HG02623 (cell line): Measurements from ENCODE around the gene GPR39.
"Not testable (repeated sequence)": the region's sequence is repeated elsewhere in the genome, so short reads cannot be mapped to it uniquely, and the experiment has no call there.

Experiments used
- ATAC-seq: cut with Tn5 transposase; IDR thresholded peaks from one replicate; pipeline ENCODE4 v1.9.1; 2021; ENCODE audit warnings: moderate library complexity; ENCODE audit not compliant: unreplicated experiment

Gene GPR39

DNA sequence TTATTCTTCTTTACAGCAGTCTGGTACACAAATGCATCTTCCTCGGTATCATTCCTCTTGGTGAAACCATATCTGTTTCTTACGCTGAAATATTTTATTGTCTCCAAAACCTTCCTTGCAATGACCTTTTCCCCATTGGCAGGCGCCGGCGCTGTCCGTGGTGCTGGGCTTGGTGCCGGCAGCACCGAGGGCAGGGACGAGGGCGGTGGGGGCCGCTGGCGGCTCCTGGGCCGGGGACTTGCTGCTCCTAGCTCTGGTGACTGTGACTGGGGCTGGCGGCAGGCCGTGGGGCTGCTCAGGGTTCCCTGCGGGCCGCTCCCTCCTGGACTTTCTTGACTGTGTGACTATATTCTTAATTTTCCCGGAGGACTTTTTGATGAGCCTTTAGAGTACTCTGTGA, 72.5 kb downstream of the GPR39 start:
- ATAC-seq: no peak

DNA sequence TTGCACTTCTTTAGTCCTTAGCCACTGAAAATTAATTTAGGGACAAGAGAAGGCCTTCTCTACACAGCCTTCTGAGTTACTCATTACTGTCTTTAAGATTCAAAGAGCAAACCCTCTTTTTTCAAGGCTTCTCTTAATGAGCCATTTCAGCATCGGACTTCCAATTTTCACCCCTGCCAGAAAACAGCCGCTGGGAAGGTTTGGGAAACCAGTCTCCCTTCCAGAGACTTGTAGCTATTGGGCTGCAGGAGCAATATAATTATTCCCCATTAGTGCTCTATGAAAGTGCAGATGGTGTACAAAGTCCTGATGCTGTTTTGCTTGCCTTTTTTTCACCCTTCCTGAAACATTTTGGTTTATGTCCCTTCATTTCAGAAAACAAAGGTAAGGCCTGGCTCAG, 79.3 kb downstream of the GPR39 start:
- ATAC-seq: no peak

DNA sequence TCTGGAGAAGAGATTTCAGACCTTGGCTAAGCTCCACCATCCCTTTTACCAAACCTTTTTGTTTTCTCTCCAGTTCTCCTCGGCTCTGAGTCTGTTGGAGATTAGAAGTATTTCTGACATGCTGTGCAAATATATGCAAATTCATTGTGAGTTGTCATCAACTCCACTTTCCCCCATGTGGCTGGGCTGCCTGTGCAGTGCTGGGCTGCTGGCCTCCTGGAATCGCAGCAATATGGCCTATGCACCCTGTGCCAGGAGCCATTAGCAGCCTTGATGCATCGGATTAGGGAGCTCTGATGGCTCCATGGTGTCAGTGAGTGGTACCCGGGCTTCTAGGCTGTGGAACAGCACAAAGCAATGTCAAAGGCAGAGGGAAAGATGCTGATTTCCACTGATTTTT, 80.0 kb downstream of the GPR39 start:
- no peak for ATAC-seq

DNA sequence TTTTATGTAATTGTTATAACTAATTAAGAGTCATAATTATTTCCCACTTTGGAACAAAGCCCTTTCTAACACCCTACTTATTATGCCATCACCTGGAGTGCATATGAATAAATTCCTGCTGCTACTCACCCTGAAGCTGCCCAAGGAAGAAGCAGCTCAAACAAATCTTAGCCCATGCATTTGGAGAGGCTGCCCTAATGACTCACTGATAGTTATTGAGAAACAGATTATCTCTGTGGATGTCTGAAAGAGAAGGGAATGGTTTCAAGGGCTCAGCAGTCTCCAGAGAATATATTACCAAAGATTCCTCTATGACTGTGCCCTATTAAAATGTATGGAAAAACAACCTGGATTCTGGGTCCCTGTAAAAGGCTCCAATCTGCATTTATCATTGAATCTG, 81.0 kb downstream of the GPR39 start:
- ATAC-seq: no peak

GRCh38 chr2:132503701-132504100, 87.1 kb downstream of the GPR39 start:
- no peak for ATAC-seq

- no peak for ATAC-seq
These were observed 98.4 kb downstream of the GPR39 start for GRCh38 chr2:132515010-132515409.

DNA sequence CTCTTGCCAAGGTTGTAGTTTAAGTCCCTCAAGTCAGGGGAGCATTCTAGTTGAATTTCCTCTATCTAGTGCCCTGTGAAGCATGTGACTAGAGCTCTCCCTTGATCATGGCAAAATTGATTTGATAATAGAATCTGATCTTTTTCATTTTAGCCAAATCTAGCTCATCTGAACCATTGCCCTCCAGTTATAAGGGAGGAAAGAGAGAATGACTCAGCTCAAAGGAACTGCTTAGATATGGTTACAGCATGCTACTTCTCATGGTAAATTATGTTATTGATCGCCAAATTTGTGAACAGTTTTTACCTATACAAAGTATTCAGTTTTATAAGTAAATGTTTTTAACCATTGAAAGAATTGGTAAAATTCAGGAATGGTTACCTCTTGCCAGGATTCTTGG, 100.8 kb downstream of the GPR39 start:
- no peak for ATAC-seq

DNA sequence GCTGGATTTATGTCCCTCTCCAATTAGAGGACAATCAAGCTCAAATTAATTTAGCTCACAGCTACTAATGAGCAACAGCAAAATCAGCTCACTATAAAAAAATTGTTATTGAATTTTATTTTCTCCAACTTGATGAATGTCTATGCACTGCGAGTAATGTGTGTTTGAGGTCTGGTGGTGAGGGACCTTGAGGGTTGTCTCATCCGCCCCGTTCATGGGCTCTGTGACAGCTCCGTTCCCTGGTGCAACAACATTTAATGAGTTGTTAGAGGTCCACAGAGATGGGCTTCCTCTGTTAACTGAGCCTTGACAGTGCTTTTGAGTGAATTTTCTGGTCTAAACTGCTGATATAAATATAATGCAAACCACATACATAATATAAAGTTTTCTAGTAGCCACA, 101.7 kb downstream of the GPR39 start:
- ATAC-seq: no peak

GRCh38 chr2:132519566-132519965, 103.0 kb downstream of the GPR39 start:
- ATAC-seq: no peak

DNA sequence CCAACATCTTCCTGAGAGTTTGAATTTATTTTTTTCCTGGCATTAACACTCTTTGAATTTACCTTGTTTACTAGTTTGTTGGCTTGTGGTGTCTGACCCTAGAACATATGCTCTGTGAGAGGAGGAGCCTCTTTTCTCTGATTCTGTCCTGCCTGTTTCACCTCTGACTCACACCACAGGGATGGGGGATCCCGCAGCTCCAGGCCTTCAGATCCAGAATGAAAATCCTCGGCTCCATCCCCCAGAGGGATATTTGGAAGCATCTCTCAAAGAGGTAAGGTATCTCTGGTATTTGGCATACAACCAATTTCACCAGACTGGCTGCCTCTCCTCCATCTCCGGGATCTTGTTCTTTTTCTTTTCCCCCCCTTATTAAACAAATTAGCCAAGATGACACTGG, 104.7 kb downstream of the GPR39 start:
- no peak for ATAC-seq

DNA sequence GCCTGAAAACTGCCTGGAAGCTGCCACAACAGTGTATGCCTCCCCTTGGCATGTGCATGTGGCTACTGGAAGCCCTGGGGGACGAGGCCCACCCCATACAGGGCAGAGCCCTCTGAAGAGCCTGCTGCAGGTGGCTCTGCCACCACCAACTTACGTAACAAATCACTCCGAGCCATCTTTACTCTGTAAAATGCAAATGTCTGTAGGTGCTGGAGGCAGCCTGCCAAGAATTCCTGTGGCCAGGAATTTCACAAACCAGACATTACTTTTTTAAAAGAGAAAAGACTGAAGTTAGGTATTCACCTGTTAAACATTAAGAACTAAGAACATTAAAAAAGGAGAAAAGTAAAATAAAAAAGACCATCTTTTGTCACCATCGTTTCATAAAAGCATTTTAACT, 106.3 kb downstream of the GPR39 start:
- ATAC-seq: no peak

GRCh38 chr2:132537061-132537460, 120.5 kb downstream of the GPR39 start:
- not testable (repeated sequence) for ATAC-seq

DNA sequence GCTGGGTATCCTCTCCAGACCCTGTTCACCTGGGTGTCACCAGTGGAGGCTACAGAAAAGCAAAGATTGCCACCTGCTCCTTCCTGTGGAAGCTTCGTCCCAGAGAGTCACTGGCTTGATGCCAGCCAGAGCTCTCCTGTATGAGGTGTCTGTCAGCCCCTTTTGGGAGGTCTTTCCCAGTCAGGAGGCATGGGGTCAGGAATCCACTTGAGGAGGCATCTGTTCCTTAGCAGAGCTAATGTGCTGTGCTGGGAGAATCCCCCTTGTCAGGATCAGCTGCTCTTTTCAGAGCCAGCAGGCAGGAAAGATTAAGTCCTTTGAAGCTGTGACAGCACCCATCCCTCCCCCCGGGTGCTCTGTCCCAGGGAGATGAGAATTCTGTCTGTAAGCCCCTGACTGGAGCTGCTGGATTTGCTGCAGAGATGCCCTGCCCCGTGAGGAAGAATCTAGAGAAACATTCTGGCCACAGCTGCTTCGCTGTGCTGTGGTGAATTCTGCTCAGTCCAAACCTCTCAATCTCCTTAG, 121.8 kb downstream of the GPR39 start:
- no peak for ATAC-seq

DNA sequence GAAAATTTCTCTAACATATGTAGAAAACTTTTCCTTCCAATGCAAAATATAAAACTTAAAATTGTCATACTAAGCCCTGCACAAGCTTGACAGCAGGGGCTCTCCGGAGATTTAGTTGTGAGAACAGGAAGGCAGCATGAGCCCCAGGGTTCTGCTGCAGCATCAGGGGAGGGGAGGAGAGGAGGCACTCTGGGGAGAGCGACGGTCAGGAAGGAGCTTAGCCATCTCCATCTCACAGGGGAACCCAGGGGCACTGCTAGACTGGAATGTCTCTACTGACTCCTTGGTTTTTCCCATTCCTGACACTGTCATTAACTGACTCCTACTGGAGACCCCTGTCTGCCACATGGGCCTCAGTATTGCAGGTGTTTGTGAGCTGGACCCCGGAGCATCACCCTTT, 123.6 kb downstream of the GPR39 start:
- ATAC-seq: no peak

- ATAC-seq: no peak
These were observed 126.5 kb downstream of the GPR39 start for GRCh38 chr2:132542953-132543569.

DNA sequence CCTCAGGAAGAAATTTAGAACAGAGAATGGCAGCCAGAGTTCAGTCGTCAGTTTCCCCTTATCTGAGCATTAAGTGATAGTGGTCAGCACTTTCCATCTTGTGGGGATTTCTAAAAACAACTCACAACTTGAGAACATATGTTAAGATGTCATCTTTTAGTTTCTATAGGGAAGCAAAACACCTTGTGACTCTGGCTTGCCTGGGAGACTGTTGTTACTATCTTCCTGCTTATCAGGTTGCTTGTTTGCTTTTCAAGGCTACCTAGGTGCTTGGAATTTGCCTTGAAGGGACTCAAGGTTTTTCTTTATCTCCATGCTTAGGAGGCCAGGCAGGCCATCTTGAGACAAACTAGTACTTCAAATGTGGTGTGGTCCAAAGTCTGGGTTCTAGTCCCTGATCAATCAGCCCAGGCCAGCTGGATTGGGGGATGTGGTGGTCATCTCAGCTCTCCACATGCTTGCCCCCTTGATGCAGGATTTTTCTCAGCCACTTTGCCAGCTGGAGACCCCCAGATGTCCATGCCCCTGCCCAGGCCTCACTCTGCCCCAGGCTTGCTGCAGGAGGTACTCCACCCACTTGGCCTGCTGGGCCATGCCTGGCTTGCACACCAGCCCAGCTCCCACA, 127.5 kb downstream of the GPR39 start:
- ATAC-seq: no peak

- peak; percentile 53 for ATAC-seq
These were observed 130.6 kb downstream of the GPR39 start for GRCh38 chr2:132547090-132547687.

GRCh38 chr2:132549935-132550670, 133.5 kb downstream of the GPR39 start:
- ATAC-seq: no peak

GRCh38 chr2:132550946-132551345, 134.3 kb downstream of the GPR39 start:
- ATAC-seq: no peak

- no peak for ATAC-seq
These were observed 141.1 kb downstream of the GPR39 start for GRCh38 chr2:132557694-132558093.

DNA sequence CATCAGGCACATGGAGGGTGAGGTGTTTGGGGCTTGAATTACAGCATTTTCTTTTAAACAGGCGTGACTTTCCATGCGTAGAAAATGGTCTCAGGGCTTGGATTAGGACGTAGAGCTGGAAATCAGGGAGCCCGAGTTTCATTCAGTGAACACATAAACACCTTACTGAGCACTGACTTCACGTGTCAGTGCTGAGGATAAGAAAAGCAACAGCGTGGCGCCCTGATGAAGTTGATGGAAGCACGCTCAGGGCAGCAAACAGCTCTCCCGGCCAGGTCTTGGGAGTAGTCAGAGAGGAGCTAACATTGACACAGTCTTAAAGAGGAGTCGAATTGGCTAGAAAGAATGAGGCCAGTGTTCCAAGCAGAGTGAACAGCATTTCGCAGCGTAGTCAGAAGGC, 142.7 kb downstream of the GPR39 start:
- ATAC-seq: no peak

GRCh38 chr2:132559921-132560320, 143.3 kb downstream of the GPR39 start:
- ATAC-seq: no peak
